Astrocyte (in vitro differentiated cells and primary cell): Measurements from ENCODE around the gene KRTAP10-2. TPM values are rescaled to one million over a fixed set of nuclear protein-coding genes. Genes with fewer than 3 reads are reported as not detected.

Experiments
- DNase-seq: peaks from one replicate; pipeline ENCODE4 v3.0.0-alpha.2; 2010; ENCODE audit warnings: low read depth
- FAIRE-seq: peaks from 2 replicates; lab custom pipeline; 2011; peaks lifted over from hg19 to GRCh38; lab: Jason Lieb, UNC
- H2AFZ ChIP-seq: 2 replicates; pipeline ENCODE4 v1.6.0; 2012; ENCODE audit warnings: low read depth, low read length, inconsistent platforms
- H3K27ac ChIP-seq: 2 replicates; pipeline ENCODE4 v1.5.1; 2011; ENCODE audit warnings: low read depth, low read length, inconsistent platforms
- H3K27me3 ChIP-seq: 2 replicates; pipeline ENCODE4 v1.6.0; 2011; ENCODE audit warnings: low read length, inconsistent platforms; ENCODE audit not compliant: insufficient read depth
- H3K36me3 ChIP-seq: 2 replicates; pipeline ENCODE4 v1.5.1; 2011; ENCODE audit warnings: low read length, inconsistent platforms; ENCODE audit not compliant: insufficient read depth
- H3K4me1 ChIP-seq: 2 replicates; pipeline ENCODE4 v1.5.1; 2011; ENCODE audit warnings: low read length, inconsistent platforms; ENCODE audit not compliant: insufficient read depth
- H3K4me2 ChIP-seq: 2 replicates; pipeline ENCODE4 v1.6.0; 2012; ENCODE audit warnings: low read length, inconsistent platforms
- H3K4me3 ChIP-seq: 2 replicates; pipeline ENCODE4 v1.5.1; 2011; ENCODE audit warnings: low read depth, mild to moderate bottlenecking, low read length, inconsistent platforms; ENCODE audit not compliant: insufficient read depth
- H3K79me2 ChIP-seq: 2 replicates; pipeline ENCODE4 v1.6.0; 2012; ENCODE audit warnings: mild to moderate bottlenecking, low read length, inconsistent platforms; ENCODE audit not compliant: insufficient read depth
- H3K9ac ChIP-seq: 2 replicates; pipeline ENCODE4 v1.6.0; 2012; ENCODE audit warnings: mild to moderate bottlenecking, low read length, inconsistent platforms
- H3K9me3 ChIP-seq: 2 replicates; pipeline ENCODE4 v1.5.1; 2012; ENCODE audit warnings: low read depth, mild to moderate bottlenecking, low read length, inconsistent platforms; ENCODE audit not compliant: insufficient read depth
- H4K20me1 ChIP-seq: 2 replicates; pipeline ENCODE4 v1.6.0; 2012; ENCODE audit warnings: low read length, inconsistent platforms; ENCODE audit not compliant: insufficient read depth
- H3K27ac Mint-ChIP-seq: one replicate; pipeline ENCODE4 v1.8.0; 2021; ENCODE audit warnings: mild to moderate bottlenecking, mixed read lengths; ENCODE audit not compliant: unreplicated experiment
- H3K27me3 Mint-ChIP-seq: one replicate; pipeline ENCODE4 v1.8.0; 2021; ENCODE audit warnings: low read depth, mixed read lengths; ENCODE audit not compliant: unreplicated experiment
- H3K36me3 Mint-ChIP-seq: one replicate; pipeline ENCODE4 v1.8.0; 2021; ENCODE audit warnings: low read depth, mixed read lengths; ENCODE audit not compliant: unreplicated experiment
- H3K4me1 Mint-ChIP-seq: one replicate; pipeline ENCODE4 v1.8.0; 2021; ENCODE audit warnings: low read depth, mixed read lengths; ENCODE audit not compliant: unreplicated experiment
- H3K4me3 Mint-ChIP-seq: one replicate; pipeline ENCODE4 v1.8.0; 2021; ENCODE audit warnings: mild to moderate bottlenecking, moderate library complexity, mixed read lengths; ENCODE audit not compliant: unreplicated experiment
- H3K9me3 Mint-ChIP-seq: one replicate; pipeline ENCODE4 v1.8.0; 2021; ENCODE audit warnings: mild to moderate bottlenecking, mixed read lengths; ENCODE audit not compliant: unreplicated experiment
- EZH2 ChIP-seq: IDR thresholded peaks from 2 replicates; pipeline ENCODE4 v1.6.1; 2012; ENCODE audit warnings: mild to moderate bottlenecking, low read length, inconsistent platforms; ENCODE audit not compliant: insufficient read depth
- total RNA-seq: library from RNA; stranded (reverse); gene quantifications from 2 replicates; pipeline ENCODE4 v1.2.1, GENCODE V29; 2021
- TF ChIP-seq, protein P1 (sequence below): IDR thresholded peaks from 2 replicates; pipeline ENCODE4 v1.5.1; 2011; ENCODE audit warnings: low read depth, mild to moderate bottlenecking, inconsistent platforms, low read length, moderate library complexity; ENCODE audit not compliant: insufficient read depth

The KRTAP10-2 gene
- total RNA-seq, 1 donor from 2014 or later = not detected

DNA sequence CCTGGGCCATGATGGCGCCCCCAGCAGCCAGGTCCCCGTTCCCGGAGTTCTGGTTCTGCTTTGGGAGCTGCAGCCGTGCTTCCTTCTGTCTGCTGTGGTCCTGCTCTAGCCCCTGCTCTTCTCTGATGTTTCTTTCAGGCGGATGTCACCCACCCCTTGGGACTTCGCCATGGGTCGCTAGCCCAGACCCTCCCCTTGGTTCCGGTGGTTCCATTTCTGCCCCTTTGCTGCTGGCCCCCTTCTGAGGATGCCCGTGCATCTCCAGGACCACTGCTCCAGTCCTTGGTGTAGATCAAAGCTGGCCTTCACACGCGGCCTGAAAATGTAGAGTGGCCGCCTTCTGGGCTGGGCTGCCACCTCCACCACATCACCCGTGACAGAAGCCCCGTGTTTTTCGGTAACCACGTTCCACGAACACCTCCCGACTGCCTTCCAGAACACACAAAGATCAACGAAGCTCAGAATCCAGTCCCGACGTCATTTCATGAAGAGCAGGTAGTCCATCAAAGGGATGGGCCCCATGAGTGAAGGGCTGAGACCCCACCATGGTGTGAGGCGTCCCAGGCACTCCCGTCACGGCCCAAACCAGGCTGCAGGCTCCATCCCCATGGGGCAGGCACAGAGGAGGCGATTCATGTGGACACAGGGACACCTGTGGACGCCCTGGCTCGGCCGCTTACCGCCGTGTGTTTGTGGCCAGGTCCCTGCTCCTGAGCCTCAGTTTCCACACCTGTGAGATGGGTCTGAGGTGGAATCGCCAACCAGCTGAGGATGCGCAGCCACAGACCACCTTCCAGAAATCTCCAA, 35.7 kb downstream of the KRTAP10-2 start:
- H3K79me2 ChIP-seq = no peaks in the 10 kb centered on the region
- no peaks in the 10 kb centered on the region for H3K4me1 ChIP-seq
- no peaks in the 10 kb centered on the region for H3K36me3 ChIP-seq
- peaks cover 21% of the 10 kb centered on the region for H3K9me3 Mint-ChIP-seq
- TF ChIP-seq EZH2 = no peak
- TF ChIP-seq, protein P1, sequence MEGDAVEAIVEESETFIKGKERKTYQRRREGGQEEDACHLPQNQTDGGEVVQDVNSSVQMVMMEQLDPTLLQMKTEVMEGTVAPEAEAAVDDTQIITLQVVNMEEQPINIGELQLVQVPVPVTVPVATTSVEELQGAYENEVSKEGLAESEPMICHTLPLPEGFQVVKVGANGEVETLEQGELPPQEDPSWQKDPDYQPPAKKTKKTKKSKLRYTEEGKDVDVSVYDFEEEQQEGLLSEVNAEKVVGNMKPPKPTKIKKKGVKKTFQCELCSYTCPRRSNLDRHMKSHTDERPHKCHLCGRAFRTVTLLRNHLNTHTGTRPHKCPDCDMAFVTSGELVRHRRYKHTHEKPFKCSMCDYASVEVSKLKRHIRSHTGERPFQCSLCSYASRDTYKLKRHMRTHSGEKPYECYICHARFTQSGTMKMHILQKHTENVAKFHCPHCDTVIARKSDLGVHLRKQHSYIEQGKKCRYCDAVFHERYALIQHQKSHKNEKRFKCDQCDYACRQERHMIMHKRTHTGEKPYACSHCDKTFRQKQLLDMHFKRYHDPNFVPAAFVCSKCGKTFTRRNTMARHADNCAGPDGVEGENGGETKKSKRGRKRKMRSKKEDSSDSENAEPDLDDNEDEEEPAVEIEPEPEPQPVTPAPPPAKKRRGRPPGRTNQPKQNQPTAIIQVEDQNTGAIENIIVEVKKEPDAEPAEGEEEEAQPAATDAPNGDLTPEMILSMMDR = no peak
- H3K36me3 Mint-ChIP-seq = peaks cover 5% of the 10 kb centered on the region
- no peak overlapping the region for H2AFZ ChIP-seq
- DNase-seq (no peak), FAIRE-seq (no peak)
- H3K4me2 ChIP-seq = no peak overlapping the region
- no peak overlapping the region for H3K4me3 Mint-ChIP-seq
- H3K27ac ChIP-seq = no peak overlapping the region
- no peak overlapping the region for H3K9ac ChIP-seq
- no peaks in the 10 kb centered on the region for H3K27me3 ChIP-seq
- no peaks in the 10 kb centered on the region for H4K20me1 ChIP-seq
- H3K9me3 ChIP-seq = peaks cover under 1% of the 10 kb centered on the region
- H3K27ac Mint-ChIP-seq = no peak overlapping the region
- no peak overlapping the region for H3K4me3 ChIP-seq
- H3K27me3 Mint-ChIP-seq = peaks cover 56% of the 10 kb centered on the region
- H3K4me1 Mint-ChIP-seq = peaks cover 1% of the 10 kb centered on the region

DNA sequence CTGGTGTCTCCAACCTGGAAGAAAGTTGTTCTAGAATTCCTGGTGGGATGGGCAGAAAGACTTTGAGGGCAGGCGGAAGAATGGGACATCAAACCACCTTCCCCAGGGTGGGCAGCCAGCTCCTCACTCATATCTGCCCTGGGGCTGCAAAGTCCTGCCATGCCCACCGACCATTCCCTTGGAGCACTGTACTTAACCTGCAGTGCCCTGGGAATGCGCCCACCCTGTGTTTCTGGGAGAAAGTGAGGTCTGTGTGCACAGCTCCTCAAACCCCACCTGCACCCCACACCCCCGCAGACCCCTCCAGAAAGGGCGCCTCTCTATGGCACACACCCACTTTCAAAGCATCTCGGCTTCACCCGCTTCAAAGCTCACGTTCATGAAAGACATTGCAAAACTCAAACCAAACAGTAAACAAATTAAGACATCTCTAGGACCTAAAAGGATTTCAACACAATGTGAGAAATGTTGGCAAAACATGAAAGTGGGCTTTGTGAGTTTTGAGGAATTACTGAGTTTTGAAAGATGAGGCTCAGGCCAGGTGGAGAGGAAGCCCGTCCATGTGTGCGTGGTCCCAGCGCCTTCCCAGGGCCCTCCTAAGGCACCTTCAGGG, 36.5 kb downstream of the KRTAP10-2 start:
- Mint-ChIP-seq H3K27me3 (peaks cover 51% of the 10 kb centered on the region), H3K27ac (no peak overlapping the region), H3K4me1 (no peaks in the 10 kb centered on the region), H3K9me3 (peaks cover 15% of the 10 kb centered on the region), H3K4me3 (no peak overlapping the region), H3K36me3 (peaks cover 4% of the 10 kb centered on the region)
- no peak overlapping the region for H3K9ac ChIP-seq
- H2AFZ ChIP-seq = no peak overlapping the region
- DNase-seq (no peak), FAIRE-seq (no peak)
- H3K4me2 ChIP-seq = no peak overlapping the region
- H3K4me3 ChIP-seq = no peak overlapping the region
- no peaks in the 10 kb centered on the region for H3K27me3 ChIP-seq
- no peaks in the 10 kb centered on the region for H3K4me1 ChIP-seq
- H4K20me1 ChIP-seq = no peaks in the 10 kb centered on the region
- H3K36me3 ChIP-seq = no peaks in the 10 kb centered on the region
- no peak for TF ChIP-seq EZH2
- TF ChIP-seq, protein P1 = no peak
- H3K27ac ChIP-seq = no peak overlapping the region
- H3K79me2 ChIP-seq = no peaks in the 10 kb centered on the region
- no peaks in the 10 kb centered on the region for H3K9me3 ChIP-seq

DNA sequence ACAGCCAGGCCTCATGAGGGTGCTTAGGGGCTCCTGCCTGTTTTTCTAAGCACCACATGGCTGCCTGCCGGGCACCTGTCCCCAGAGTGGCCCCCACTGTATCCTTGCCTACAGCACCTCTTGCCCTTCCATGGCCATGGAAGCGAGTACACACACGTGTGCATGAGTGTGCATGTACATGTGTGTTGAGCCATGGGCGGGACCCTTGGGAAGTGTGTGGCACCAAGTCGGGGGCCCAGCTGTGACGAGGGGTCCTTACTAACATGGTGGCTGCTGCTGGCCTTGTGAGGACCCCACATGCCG, 37.1 kb downstream of the KRTAP10-2 start:
- H4K20me1 ChIP-seq = no peaks in the 10 kb centered on the region
- DNase-seq (no peak), FAIRE-seq (no peak)
- Mint-ChIP-seq H3K27me3 (peaks cover 50% of the 10 kb centered on the region), H3K4me1 (no peaks in the 10 kb centered on the region), H3K36me3 (peaks cover 4% of the 10 kb centered on the region), H3K27ac (no peak overlapping the region), H3K9me3 (peaks cover 11% of the 10 kb centered on the region), H3K4me3 (no peak overlapping the region)
- no peak overlapping the region for H3K4me2 ChIP-seq
- no peak for TF ChIP-seq EZH2
- TF ChIP-seq, protein P1 = no peak
- no peak overlapping the region for H3K27ac ChIP-seq
- no peak overlapping the region for H2AFZ ChIP-seq
- no peaks in the 10 kb centered on the region for H3K27me3 ChIP-seq
- H3K36me3 ChIP-seq = no peaks in the 10 kb centered on the region
- H3K4me3 ChIP-seq = no peak overlapping the region
- H3K79me2 ChIP-seq = no peaks in the 10 kb centered on the region
- no peaks in the 10 kb centered on the region for H3K9me3 ChIP-seq
- H3K4me1 ChIP-seq = no peaks in the 10 kb centered on the region
- no peak overlapping the region for H3K9ac ChIP-seq
